ENCODE results near the gene DISP2.

Gene DISP2

GRCh38 chr15:40355976-40356585 is 1.9 kb upstream of the DISP2 start:
- Histone ChIP-seq H3K4me1 (ENCODE audit: insufficient read depth, low read length) (peaks cover 17% of the 10 kb centered on the region), H3K36me3 (ENCODE audit: insufficient read depth, low read length) (no peaks in the 10 kb centered on the region), H3K4me3 (ENCODE audit: low read length) (no peak overlapping the region), H3K9me3 (ENCODE audit: insufficient read depth, low read depth, low read length) (no peaks in the 10 kb centered on the region), H3K27ac (ENCODE audit: low read depth, low read length) (no peak overlapping the region), H3K9ac (ENCODE audit: low read depth, low read length) (no peak overlapping the region), H3K27me3 (ENCODE audit: insufficient read depth, low read length) (peaks cover 42% of the 10 kb centered on the region)
- WGBS, result 98% methylated on average over 4 of the region's 5 CpGs

GRCh38 chr15:40357246-40357645 is 773 bp upstream of the DISP2 start:
- Histone ChIP-seq H3K4me1 (ENCODE audit: insufficient read depth, low read length) (peaks cover 17% of the 10 kb centered on the region), H3K9me3 (ENCODE audit: insufficient read depth, low read depth, low read length) (no peaks in the 10 kb centered on the region), H3K27me3 (ENCODE audit: insufficient read depth, low read length) (peaks cover 49% of the 10 kb centered on the region), H3K27ac (ENCODE audit: low read depth, low read length) (no peak overlapping the region), H3K9ac (ENCODE audit: low read depth, low read length) (no peak overlapping the region), H3K36me3 (ENCODE audit: insufficient read depth, low read length) (no peaks in the 10 kb centered on the region), H3K4me3 (ENCODE audit: low read length) (peak overlapping the region; percentile 65)
- no CpG with 5 or more reads among the region's 1 CpG for WGBS

- Histone ChIP-seq H3K27me3 (ENCODE audit: insufficient read depth, low read length) (peaks cover 46% of the 10 kb centered on the region), H3K4me3 (ENCODE audit: low read length) (peak overlapping the region; percentile 56), H3K27ac (ENCODE audit: low read depth, low read length) (no peak overlapping the region), H3K36me3 (ENCODE audit: insufficient read depth, low read length) (no peaks in the 10 kb centered on the region), H3K4me1 (ENCODE audit: insufficient read depth, low read length) (peaks cover 16% of the 10 kb centered on the region), H3K9ac (ENCODE audit: low read depth, low read length) (no peak overlapping the region), H3K9me3 (ENCODE audit: insufficient read depth, low read depth, low read length) (no peaks in the 10 kb centered on the region)
- WGBS, result 10% methylated on average over 31 of the region's 31 CpGs
Observed at GRCh38 chr15:40358471-40359353, 693 bp downstream of the DISP2 start.

- Histone ChIP-seq H3K4me1 (ENCODE audit: insufficient read depth, low read length) (peaks cover 5% of the 10 kb centered on the region; the same call in 1 of the 2 replicates), H3K4me3 (ENCODE audit: low read length) (no peak overlapping the region), H3K36me3 (ENCODE audit: insufficient read depth, low read length) (no peaks in the 10 kb centered on the region), H3K9ac (ENCODE audit: low read depth, low read length) (no peak overlapping the region), H3K9me3 (ENCODE audit: insufficient read depth, low read depth, low read length) (no peaks in the 10 kb centered on the region), H3K27ac (ENCODE audit: low read depth, low read length) (no peak overlapping the region), H3K27me3 (ENCODE audit: insufficient read depth, low read length) (peaks cover 46% of the 10 kb centered on the region)
- WGBS, result 85% methylated on average over 4 of the region's 4 CpGs
Observed at GRCh38 chr15:40360015-40360414, 2.0 kb downstream of the DISP2 start.

DNA sequence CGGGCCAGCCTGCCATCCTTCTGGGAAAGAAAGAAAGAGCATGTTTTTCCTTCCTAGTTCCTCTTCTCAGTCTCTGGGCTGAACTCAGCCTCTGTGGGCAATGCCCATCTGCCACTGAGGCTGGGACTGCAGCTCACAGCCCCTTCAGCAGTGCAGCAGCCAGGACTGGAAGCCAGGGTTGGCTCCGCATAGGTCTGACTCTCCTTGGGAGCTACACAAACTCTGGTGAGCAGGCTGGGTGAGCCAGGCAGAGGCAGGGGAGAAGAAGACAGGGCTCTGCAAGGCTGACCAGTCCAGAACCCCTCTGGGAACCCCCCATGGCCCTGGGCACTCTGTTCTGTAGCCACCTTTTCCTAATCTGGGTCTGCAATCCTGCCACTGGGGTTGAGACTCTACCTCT is 3.6 kb downstream of the DISP2 start:
- Histone ChIP-seq H3K36me3 (ENCODE audit: insufficient read depth, low read length) (no peaks in the 10 kb centered on the region), H3K27me3 (ENCODE audit: insufficient read depth, low read length) (peaks cover 52% of the 10 kb centered on the region), H3K4me3 (ENCODE audit: low read length) (no peak overlapping the region), H3K9ac (ENCODE audit: low read depth, low read length) (no peak overlapping the region), H3K9me3 (ENCODE audit: insufficient read depth, low read depth, low read length) (no peaks in the 10 kb centered on the region), H3K27ac (ENCODE audit: low read depth, low read length) (no peak overlapping the region), H3K4me1 (ENCODE audit: insufficient read depth, low read length) (peaks cover 5% of the 10 kb centered on the region; the same call in 1 of the 2 replicates)
- WGBS, result 91% methylated on average over 2 of the region's 2 CpGs

DNA sequence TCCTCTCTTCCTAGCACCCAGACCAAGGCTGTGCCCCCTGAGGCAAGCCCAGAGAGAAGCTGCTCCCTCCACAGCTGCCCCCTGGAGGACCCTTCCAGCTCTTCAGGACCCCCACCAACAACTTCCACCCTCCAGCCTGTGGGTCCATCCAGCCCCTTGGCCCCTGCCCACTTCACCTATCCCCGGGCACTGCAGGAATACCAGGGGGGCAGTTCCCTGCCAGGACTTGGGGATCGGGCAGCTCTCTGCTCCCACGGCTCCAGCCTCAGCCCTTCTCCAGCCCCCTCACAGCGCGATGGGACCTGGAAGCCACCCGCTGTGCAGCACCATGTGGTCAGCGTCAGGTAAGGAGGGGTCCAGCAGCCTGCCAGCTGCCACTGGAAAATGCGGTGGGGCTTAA is 5.6 kb downstream of the DISP2 start:
- Histone ChIP-seq H3K27me3 (ENCODE audit: insufficient read depth, low read length) (peaks cover 58% of the 10 kb centered on the region), H3K4me3 (ENCODE audit: low read length) (no peak overlapping the region), H3K9me3 (ENCODE audit: insufficient read depth, low read depth, low read length) (no peaks in the 10 kb centered on the region), H3K27ac (ENCODE audit: low read depth, low read length) (no peak overlapping the region), H3K9ac (ENCODE audit: low read depth, low read length) (no peak overlapping the region), H3K4me1 (ENCODE audit: insufficient read depth, low read length) (no peaks in the 10 kb centered on the region), H3K36me3 (ENCODE audit: insufficient read depth, low read length) (no peaks in the 10 kb centered on the region)
- 81% methylated on average over 8 of the region's 8 CpGs for WGBS

DNA sequence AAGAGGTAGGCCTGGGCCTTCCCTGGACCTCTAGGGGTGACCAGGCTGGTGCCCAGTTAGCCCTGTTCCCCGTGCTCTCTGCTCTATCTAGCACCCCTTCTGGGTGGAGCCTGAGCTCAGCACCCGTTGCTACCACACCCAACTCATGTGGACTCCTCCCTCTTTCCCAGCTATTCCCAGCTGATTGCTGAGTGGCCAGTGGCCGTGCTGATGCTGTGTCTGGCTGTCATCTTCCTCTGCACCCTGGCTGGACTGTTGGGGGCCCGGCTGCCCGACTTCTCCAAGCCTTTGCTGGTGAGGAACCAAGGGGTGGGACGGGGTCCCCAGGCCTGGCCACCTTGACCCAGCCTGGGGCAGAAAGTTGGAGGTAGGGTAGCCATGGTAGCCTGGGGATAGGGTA is 6.2 kb downstream of the DISP2 start:
- no peaks in the 10 kb centered on the region for H3K4me1 ChIP-seq (ENCODE audit: insufficient read depth, low read length)
- no peak overlapping the region for H3K4me3 ChIP-seq (ENCODE audit: low read length)
- H3K9ac ChIP-seq (ENCODE audit: low read depth, low read length), result no peak overlapping the region
- 84% methylated on average over 6 of the region's 6 CpGs for WGBS
- H3K36me3 ChIP-seq (ENCODE audit: insufficient read depth, low read length), result no peaks in the 10 kb centered on the region
- H3K27ac ChIP-seq (ENCODE audit: low read depth, low read length), result no peak overlapping the region
- H3K9me3 ChIP-seq (ENCODE audit: insufficient read depth, low read depth, low read length), result no peaks in the 10 kb centered on the region
- peaks cover 58% of the 10 kb centered on the region for H3K27me3 ChIP-seq (ENCODE audit: insufficient read depth, low read length)

GRCh38 chr15:40365016-40365415 is 7.0 kb downstream of the DISP2 start:
- H3K4me3 ChIP-seq (ENCODE audit: low read length), result no peak overlapping the region
- no peak overlapping the region for H3K27ac ChIP-seq (ENCODE audit: low read depth, low read length)
- H3K36me3 ChIP-seq (ENCODE audit: insufficient read depth, low read length), result no peaks in the 10 kb centered on the region
- peaks cover 56% of the 10 kb centered on the region for H3K27me3 ChIP-seq (ENCODE audit: insufficient read depth, low read length)
- H3K4me1 ChIP-seq (ENCODE audit: insufficient read depth, low read length), result no peaks in the 10 kb centered on the region
- WGBS, result 93% methylated on average over 5 of the region's 5 CpGs
- H3K9ac ChIP-seq (ENCODE audit: low read depth, low read length), result no peak overlapping the region
- no peaks in the 10 kb centered on the region for H3K9me3 ChIP-seq (ENCODE audit: insufficient read depth, low read depth, low read length)

DNA sequence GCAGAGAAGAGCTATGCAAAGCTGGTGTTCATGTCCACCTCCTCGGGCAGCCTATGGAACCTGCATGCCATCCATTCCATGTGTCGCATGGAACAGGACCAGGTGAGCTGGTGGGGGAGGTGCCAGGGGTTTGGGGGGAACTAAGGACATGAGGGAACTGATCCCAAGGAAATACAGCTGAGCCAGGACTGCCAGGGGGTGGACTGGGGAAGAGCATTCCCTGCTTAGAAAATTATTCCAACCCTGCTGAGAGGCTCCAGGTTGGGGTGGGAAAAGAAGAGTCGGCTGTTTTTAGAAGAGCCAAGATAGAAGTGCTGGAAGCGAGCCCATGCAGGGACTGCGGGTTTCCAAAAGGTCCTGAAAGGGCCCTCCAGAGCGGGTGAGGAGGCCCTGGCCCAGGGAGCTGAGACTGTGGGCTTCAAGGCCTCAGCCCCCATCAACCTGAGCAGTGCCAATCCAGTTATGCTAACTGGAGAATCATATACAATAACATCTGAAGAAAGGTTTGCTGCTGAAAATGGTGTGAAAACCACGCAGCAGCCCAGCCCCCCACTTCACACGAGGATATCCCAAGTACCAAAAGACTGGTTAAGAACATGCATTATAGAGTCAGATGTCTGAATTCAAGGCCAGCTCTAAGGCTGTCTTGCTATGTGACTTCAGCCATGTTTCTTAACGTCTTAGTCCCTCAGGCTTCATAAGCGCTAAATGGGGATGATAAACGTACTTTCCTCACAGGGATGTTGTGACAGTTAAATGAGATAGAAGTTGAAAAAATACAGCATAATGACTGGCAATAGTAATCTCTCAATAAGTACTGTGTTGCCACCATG is 7.8 kb downstream of the DISP2 start:
- 87% methylated on average over 11 of the region's 11 CpGs for WGBS
- Histone ChIP-seq H3K27me3 (ENCODE audit: insufficient read depth, low read length) (peaks cover 51% of the 10 kb centered on the region), H3K4me3 (ENCODE audit: low read length) (no peak overlapping the region), H3K36me3 (ENCODE audit: insufficient read depth, low read length) (no peaks in the 10 kb centered on the region), H3K9me3 (ENCODE audit: insufficient read depth, low read depth, low read length) (no peaks in the 10 kb centered on the region), H3K4me1 (ENCODE audit: insufficient read depth, low read length) (no peaks in the 10 kb centered on the region), H3K9ac (ENCODE audit: low read depth, low read length) (no peak overlapping the region), H3K27ac (ENCODE audit: low read depth, low read length) (no peak overlapping the region)

DNA sequence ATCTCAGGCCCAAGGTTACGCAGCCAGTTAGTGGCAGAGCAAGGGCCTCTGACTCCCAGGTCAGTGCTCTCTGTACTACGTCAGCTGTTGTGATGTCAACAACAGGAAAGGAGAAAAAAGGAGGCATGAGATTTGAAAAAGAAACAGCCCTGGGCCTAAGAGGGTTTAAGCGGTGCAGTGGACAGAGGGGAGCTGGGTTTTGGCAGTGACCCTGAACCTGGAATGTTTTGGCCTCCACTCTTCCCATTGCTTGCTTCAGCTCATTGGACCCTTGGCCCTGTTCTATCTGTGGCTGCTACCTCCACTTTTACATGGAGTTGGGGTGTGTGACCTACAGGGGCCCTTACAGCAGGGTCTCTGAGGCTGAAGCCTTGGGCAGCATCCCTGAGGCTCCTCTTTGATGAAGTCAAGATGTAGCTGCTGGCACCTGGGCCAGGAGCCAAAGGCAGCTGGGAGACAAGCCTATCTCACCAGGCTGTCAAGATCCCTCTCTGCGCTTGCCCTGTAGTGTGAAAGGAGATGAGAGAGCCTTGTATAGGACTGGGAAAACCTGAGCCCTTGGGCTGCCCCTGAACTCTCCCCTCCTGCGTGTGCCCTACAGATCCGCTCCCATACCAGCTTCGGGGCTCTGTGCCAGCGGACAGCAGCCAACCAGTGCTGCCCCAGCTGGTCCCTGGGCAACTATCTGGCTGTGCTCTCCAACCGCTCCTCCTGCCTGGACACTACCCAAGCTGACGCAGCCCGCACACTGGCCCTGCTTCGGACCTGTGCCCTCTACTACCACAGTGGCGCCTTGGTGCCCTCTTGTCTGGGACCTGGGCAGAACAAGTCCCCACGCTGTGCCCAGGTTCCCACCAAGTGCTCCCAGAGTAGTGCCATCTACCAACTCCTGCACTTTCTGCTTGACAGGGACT is 8.7 kb downstream of the DISP2 start:
- H3K4me1 ChIP-seq (ENCODE audit: insufficient read depth, low read length), result no peaks in the 10 kb centered on the region
- no peak overlapping the region for H3K27ac ChIP-seq (ENCODE audit: low read depth, low read length)
- peaks cover 48% of the 10 kb centered on the region for H3K27me3 ChIP-seq (ENCODE audit: insufficient read depth, low read length)
- no peaks in the 10 kb centered on the region for H3K36me3 ChIP-seq (ENCODE audit: insufficient read depth, low read length)
- H3K9ac ChIP-seq (ENCODE audit: low read depth, low read length), result no peak overlapping the region
- H3K4me3 ChIP-seq (ENCODE audit: low read length), result no peak overlapping the region
- no peaks in the 10 kb centered on the region for H3K9me3 ChIP-seq (ENCODE audit: insufficient read depth, low read depth, low read length)
- 94% methylated on average over 14 of the region's 14 CpGs for whole genome bisulfite sequencing
